ENCODE data around the gene CCDC47. TPM values are rescaled to one million over a fixed set of nuclear protein-coding genes. Genes with fewer than 3 reads are reported as not detected.

The CCDC47 gene
- total RNA-seq, 1 donor from 2014 or later: 56.4 TPM

DNA sequence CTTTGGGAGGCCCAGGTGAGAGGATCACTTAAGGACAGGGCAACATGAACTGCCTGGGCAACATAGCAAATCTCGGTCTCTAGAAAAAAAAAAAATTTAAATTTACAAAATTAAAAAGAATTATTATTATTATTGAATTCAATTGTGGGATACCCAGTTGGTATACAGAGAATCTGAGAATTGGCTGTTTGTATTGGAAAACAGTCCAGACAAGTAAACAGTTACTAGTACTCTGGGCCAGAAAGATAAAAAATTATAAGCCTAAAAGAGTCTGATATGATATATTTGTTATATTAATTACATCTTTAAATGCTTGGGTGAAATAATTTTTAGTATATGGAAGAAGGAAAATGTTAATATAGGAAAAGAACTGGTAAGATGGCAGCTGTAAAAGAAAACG lies 15.0 kb downstream of the CCDC47 start:
- H3K4me1 Mint-ChIP-seq (ENCODE audit: low read depth, unreplicated experiment): no peaks in the 10 kb centered on the region
- TF ChIP-seq, protein P1, sequence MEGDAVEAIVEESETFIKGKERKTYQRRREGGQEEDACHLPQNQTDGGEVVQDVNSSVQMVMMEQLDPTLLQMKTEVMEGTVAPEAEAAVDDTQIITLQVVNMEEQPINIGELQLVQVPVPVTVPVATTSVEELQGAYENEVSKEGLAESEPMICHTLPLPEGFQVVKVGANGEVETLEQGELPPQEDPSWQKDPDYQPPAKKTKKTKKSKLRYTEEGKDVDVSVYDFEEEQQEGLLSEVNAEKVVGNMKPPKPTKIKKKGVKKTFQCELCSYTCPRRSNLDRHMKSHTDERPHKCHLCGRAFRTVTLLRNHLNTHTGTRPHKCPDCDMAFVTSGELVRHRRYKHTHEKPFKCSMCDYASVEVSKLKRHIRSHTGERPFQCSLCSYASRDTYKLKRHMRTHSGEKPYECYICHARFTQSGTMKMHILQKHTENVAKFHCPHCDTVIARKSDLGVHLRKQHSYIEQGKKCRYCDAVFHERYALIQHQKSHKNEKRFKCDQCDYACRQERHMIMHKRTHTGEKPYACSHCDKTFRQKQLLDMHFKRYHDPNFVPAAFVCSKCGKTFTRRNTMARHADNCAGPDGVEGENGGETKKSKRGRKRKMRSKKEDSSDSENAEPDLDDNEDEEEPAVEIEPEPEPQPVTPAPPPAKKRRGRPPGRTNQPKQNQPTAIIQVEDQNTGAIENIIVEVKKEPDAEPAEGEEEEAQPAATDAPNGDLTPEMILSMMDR (IDR thresholded peaks at IDR 0.05; ENCODE audit: partially characterized antibody, unreplicated experiment): no peak
- no peak overlapping the region for H3K4me3 Mint-ChIP-seq (ENCODE audit: unreplicated experiment)
- H3K27ac Mint-ChIP-seq (ENCODE audit: unreplicated experiment): no peak overlapping the region
- H3K36me3 Mint-ChIP-seq (ENCODE audit: unreplicated experiment): no peaks in the 10 kb centered on the region
- no peaks in the 10 kb centered on the region for H3K9me3 Mint-ChIP-seq (ENCODE audit: unreplicated experiment)
- DNase-seq: no peak
- H3K27me3 Mint-ChIP-seq (ENCODE audit: unreplicated experiment): no peaks in the 10 kb centered on the region

DNA sequence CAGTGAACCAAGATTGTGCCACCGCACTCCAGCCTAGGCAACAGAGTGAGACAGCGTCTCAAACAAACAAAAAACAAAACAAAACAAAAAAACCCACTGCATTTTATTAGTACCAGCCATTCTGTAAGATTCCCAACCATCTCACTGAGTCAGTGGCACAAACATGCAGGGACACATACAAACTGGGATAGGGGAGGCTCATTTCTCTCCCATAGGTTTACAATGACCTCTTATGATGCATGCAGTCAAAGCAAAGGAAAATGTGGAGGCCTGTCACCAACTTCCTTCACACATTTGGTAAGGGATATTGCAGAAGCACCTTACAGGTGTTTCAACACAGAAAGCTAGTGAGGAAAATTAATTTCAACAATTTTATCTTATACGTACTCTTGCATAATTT lies 19.4 kb downstream of the CCDC47 start:
- H3K9me3 Mint-ChIP-seq (ENCODE audit: unreplicated experiment): no peaks in the 10 kb centered on the region
- no peaks in the 10 kb centered on the region for H3K36me3 Mint-ChIP-seq (ENCODE audit: unreplicated experiment)
- H3K27ac Mint-ChIP-seq (ENCODE audit: unreplicated experiment): no peak overlapping the region
- H3K4me1 Mint-ChIP-seq (ENCODE audit: low read depth, unreplicated experiment): no peaks in the 10 kb centered on the region
- TF ChIP-seq, protein P1 (IDR thresholded peaks at IDR 0.05; ENCODE audit: partially characterized antibody, unreplicated experiment): no peak
- DNase-seq: no peak
- H3K27me3 Mint-ChIP-seq (ENCODE audit: unreplicated experiment): no peaks in the 10 kb centered on the region
- no peak overlapping the region for H3K4me3 Mint-ChIP-seq (ENCODE audit: unreplicated experiment)

DNA sequence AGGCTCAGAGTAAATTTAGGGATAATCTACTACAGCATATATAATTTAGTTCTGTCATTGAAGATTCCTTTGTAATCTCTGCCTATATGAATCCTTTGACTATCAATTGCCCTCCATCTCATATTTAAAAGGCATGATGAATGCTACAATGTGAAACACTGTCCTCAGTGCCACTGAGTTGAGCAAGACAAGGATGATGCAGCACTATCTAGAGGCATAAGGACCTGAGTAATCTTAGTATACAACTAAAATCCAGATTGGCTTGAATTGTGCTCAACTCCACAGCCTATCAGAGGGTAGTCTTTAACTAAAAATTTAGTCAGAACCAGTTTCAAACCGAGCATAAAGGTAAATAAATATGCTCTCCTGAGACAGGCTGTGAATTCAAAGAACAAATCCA lies 20.2 kb downstream of the CCDC47 start:
- TF ChIP-seq, protein P1 (IDR thresholded peaks at IDR 0.05; ENCODE audit: partially characterized antibody, unreplicated experiment): no peak
- H3K27me3 Mint-ChIP-seq (ENCODE audit: unreplicated experiment): no peaks in the 10 kb centered on the region
- no peaks in the 10 kb centered on the region for H3K4me1 Mint-ChIP-seq (ENCODE audit: low read depth, unreplicated experiment)
- DNase-seq: no peak
- H3K9me3 Mint-ChIP-seq (ENCODE audit: unreplicated experiment): no peaks in the 10 kb centered on the region
- H3K27ac Mint-ChIP-seq (ENCODE audit: unreplicated experiment): no peak overlapping the region
- H3K36me3 Mint-ChIP-seq (ENCODE audit: unreplicated experiment): no peaks in the 10 kb centered on the region
- H3K4me3 Mint-ChIP-seq (ENCODE audit: unreplicated experiment): no peak overlapping the region

DNA sequence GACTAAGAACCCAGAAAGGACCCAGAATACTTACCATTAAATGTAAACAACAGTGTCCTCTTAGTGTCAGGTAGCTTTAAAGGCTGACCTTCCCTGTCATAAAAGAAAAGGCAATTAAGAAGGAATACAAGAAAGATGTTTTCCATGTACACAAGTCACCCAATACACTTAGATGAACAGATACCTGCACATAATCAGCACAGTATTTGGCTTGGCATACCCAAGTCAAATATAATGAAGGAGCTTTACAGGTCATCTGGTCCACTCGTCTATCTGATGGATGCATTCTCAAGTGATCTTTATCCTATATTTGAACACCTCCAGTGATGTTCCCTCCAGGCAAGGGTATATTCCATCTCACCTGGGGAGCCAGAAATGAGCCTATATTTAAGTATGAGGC lies 20.7 kb downstream of the CCDC47 start:
- Mint-ChIP-seq H3K4me3 (ENCODE audit: unreplicated experiment) (no peak overlapping the region), H3K36me3 (ENCODE audit: unreplicated experiment) (no peaks in the 10 kb centered on the region), H3K27ac (ENCODE audit: unreplicated experiment) (no peak overlapping the region), H3K4me1 (ENCODE audit: low read depth, unreplicated experiment) (no peaks in the 10 kb centered on the region), H3K9me3 (ENCODE audit: unreplicated experiment) (no peaks in the 10 kb centered on the region), H3K27me3 (ENCODE audit: unreplicated experiment) (no peaks in the 10 kb centered on the region)
- no peak for DNase-seq
- TF ChIP-seq, protein P1 (IDR thresholded peaks at IDR 0.05; ENCODE audit: partially characterized antibody, unreplicated experiment): no peak

DNA sequence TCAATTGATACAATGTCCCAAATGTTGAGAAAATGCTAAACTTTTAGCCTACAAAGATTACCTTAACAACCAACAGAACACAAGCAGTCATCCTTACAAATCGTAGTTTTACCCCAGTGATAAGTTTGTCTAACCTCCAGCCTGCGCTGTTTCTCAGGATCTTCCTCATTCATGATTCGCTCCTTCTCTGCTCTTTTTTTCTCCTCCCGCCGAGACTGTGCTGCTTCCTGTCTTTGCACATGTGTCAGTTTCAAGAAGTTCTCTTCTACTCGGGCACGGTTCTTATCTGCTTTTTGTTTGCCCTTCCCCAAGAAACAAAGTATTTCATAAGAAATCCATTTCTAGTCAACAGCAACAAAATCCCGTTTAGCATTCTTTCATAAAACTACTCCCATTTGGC lies 21.6 kb downstream of the CCDC47 start:
- no peak overlapping the region for H3K27ac Mint-ChIP-seq (ENCODE audit: unreplicated experiment)
- no peaks in the 10 kb centered on the region for H3K36me3 Mint-ChIP-seq (ENCODE audit: unreplicated experiment)
- no peaks in the 10 kb centered on the region for H3K27me3 Mint-ChIP-seq (ENCODE audit: unreplicated experiment)
- no peak for DNase-seq
- H3K9me3 Mint-ChIP-seq (ENCODE audit: unreplicated experiment): no peaks in the 10 kb centered on the region
- no peaks in the 10 kb centered on the region for H3K4me1 Mint-ChIP-seq (ENCODE audit: low read depth, unreplicated experiment)
- no peak overlapping the region for H3K4me3 Mint-ChIP-seq (ENCODE audit: unreplicated experiment)
- TF ChIP-seq, protein P1 (IDR thresholded peaks at IDR 0.05; ENCODE audit: partially characterized antibody, unreplicated experiment): no peak
